ENCODE results near the gene ATP11B. TPM values are rescaled to one million over a fixed set of nuclear protein-coding genes. Genes with fewer than 3 reads are reported as not detected.
"Not testable (repeated sequence)": the region's sequence is repeated elsewhere in the genome, so short reads cannot be mapped to it uniquely, and the experiment has no call there.

Gene ATP11B
- total RNA-seq, 1 experiment from 2014 or later, result 167 TPM

DNA sequence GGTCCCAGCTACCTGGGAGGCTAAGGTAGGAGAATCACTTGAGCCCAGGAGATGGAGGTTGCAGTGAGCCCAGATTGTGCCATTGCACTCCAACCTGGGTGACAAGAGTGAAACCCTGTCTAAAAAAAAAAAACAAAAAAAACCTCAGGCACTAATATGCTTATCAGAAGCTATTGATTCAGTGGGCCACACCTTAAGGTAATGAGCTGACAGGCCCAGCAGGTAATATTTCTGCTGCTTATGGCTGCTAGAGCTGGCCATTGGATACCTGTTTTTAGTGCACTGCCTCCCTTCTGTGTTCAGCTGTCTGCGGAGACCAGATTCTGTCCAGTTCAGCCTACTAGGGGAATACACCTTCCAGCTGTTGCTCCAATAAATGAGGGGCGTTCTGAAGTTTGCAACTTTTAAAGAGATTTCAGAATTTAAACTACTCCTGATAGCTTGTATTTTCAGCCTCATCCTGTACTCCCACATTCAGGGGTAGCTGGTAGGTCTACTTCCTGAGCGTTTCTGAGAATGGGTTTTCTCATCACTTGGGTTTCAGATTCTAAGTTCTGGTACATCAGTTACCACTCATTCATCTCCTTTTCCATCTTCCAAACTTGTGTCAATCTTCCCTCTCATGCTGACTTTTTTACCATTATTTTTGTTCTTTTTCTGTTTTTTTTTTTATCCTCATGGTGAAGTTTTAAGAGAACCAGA lies 69.0 kb downstream of the ATP11B start:
- H3K79me2 ChIP-seq (ENCODE audit: low read length), result no peaks in the 10 kb centered on the region
- peaks cover 29% of the 10 kb centered on the region; the same call in 1 of the 2 replicates for H3K36me3 ChIP-seq (ENCODE audit: insufficient read depth, low read length)
- no peak overlapping the region for H2AFZ ChIP-seq (ENCODE audit: low read length)
- H3K4me1 ChIP-seq (ENCODE audit: low read length), result no peaks in the 10 kb centered on the region
- H3K9me3 ChIP-seq (ENCODE audit: low read length), result no peaks in the 10 kb centered on the region
- H3K27me3 ChIP-seq (ENCODE audit: low read length), result no peaks in the 10 kb centered on the region
- H3K4me3 ChIP-seq (ENCODE audit: low read length), result no peak overlapping the region
- no peaks in the 10 kb centered on the region for H4K20me1 ChIP-seq (ENCODE audit: insufficient read depth, low read depth, low read length)
- H3K4me2 ChIP-seq (ENCODE audit: low read depth, low read length, poor library complexity, severe bottlenecking), result no peak overlapping the region
- H3K9me2 ChIP-seq (replicated peaks; ENCODE audit: insufficient read depth, low read length), result no peaks in the 10 kb centered on the region
- no peak overlapping the region for H3K27ac ChIP-seq (ENCODE audit: low read length)
- H3K9ac ChIP-seq (ENCODE audit: low read length), result no peak overlapping the region
- no peak for DNase-seq

DNA sequence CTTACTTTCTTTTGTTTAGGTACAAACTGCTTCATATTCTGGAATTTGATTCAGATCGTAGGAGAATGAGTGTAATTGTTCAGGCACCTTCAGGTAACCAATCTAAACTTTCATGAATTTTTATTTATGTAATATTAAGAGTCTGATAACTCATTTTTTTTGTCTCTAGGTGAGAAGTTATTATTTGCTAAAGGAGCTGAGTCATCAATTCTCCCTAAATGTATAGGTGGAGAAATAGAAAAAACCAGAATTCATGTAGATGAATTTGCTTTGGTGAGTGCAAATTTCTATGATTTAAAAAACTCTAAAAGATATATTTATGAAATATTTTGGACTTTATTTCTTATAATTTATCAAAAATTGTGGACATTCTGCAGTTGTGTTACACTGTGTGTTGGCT lies 75.8 kb downstream of the ATP11B start:
- no peaks in the 10 kb centered on the region for H3K79me2 ChIP-seq (ENCODE audit: low read length)
- no peak overlapping the region for H2AFZ ChIP-seq (ENCODE audit: low read length)
- H3K36me3 ChIP-seq (ENCODE audit: insufficient read depth, low read length), result peaks cover 34% of the 10 kb centered on the region
- H3K9me2 ChIP-seq (replicated peaks; ENCODE audit: insufficient read depth, low read length), result no peaks in the 10 kb centered on the region
- no peaks in the 10 kb centered on the region for H3K9me3 ChIP-seq (ENCODE audit: low read length)
- no peak for DNase-seq
- H4K20me1 ChIP-seq (ENCODE audit: insufficient read depth, low read depth, low read length), result no peaks in the 10 kb centered on the region
- no peak overlapping the region for H3K4me3 ChIP-seq (ENCODE audit: low read length)
- no peaks in the 10 kb centered on the region for H3K27me3 ChIP-seq (ENCODE audit: low read length)
- H3K4me2 ChIP-seq (ENCODE audit: low read depth, low read length, poor library complexity, severe bottlenecking), result no peak overlapping the region
- no peak overlapping the region for H3K9ac ChIP-seq (ENCODE audit: low read length)
- H3K27ac ChIP-seq (ENCODE audit: low read length), result no peak overlapping the region
- no peaks in the 10 kb centered on the region for H3K4me1 ChIP-seq (ENCODE audit: low read length)

DNA sequence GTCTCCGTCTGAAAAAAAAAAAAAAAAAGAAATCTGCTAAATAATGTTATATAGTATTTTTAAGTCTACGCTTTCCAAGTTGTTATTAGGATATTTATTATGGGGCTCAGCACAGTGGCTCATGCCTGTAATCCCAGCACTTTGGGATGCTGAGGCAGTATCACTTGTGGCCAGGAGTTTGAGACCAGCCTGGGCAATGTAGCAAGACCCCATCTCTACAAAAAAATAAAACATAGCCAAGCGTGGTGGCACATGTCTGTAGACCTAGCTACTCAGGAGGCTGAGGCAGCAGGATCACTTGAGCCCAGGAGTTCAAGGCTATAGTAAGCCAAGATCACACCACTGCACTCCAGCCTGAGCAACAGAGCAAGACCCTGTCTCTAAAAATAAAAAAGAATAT lies 77.6 kb downstream of the ATP11B start:
- DNase-seq; H3K27ac ChIP-seq (ENCODE audit: low read length); H3K4me3 ChIP-seq (ENCODE audit: low read length); H3K9ac ChIP-seq (ENCODE audit: low read length); H3K27me3 ChIP-seq (ENCODE audit: low read length); H2AFZ ChIP-seq (ENCODE audit: low read length); H3K4me2 ChIP-seq (ENCODE audit: low read depth, low read length, poor library complexity, severe bottlenecking); H3K9me3 ChIP-seq (ENCODE audit: low read length); H4K20me1 ChIP-seq (ENCODE audit: insufficient read depth, low read depth, low read length); H3K9me2 ChIP-seq (replicated peaks; ENCODE audit: insufficient read depth, low read length); H3K79me2 ChIP-seq (ENCODE audit: low read length); H3K4me1 ChIP-seq (ENCODE audit: low read length): not testable (repeated sequence)
- peaks cover 46% of the 10 kb centered on the region for H3K36me3 ChIP-seq (ENCODE audit: insufficient read depth, low read length)

DNA sequence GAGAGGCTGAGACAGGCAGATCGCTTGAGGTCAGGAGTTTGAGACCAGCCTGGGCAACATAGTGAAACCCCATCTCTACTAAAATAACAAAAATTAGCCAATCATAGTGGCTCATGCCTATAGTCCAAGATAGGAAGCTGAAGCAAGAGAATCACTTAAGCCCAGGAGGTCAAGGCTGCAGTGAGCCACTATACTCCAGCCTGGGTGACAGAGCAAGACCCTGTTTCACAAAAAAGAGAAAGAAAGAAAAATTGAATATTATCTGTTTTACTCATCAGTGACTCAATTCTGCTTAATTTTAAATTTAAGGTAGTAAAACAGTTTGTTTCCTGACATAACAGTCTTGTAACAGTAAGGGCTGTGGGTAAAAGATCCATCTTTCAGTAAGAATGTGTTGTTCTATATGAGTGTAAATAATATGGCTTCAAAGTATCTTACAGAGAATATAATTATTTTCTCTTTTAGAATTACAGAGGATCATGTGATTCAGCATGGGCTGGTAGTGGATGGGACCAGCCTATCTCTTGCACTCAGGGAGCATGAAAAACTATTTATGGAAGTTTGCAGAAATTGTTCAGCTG lies 85.8 kb downstream of the ATP11B start:
- Histone ChIP-seq H3K4me3 (ENCODE audit: low read length) (no peak overlapping the region), H3K9me2 (replicated peaks; ENCODE audit: insufficient read depth, low read length) (no peaks in the 10 kb centered on the region), H4K20me1 (ENCODE audit: insufficient read depth, low read depth, low read length) (no peaks in the 10 kb centered on the region), H3K36me3 (ENCODE audit: insufficient read depth, low read length) (peaks cover 61% of the 10 kb centered on the region), H3K4me2 (ENCODE audit: low read depth, low read length, poor library complexity, severe bottlenecking) (no peak overlapping the region), H3K79me2 (ENCODE audit: low read length) (no peaks in the 10 kb centered on the region), H3K27me3 (ENCODE audit: low read length) (no peaks in the 10 kb centered on the region), H2AFZ (ENCODE audit: low read length) (no peak overlapping the region), H3K4me1 (ENCODE audit: low read length) (peaks cover 4% of the 10 kb centered on the region), H3K9ac (ENCODE audit: low read length) (no peak overlapping the region), H3K9me3 (ENCODE audit: low read length) (no peaks in the 10 kb centered on the region), H3K27ac (ENCODE audit: low read length) (no peak overlapping the region)
- no peak for DNase-seq

DNA sequence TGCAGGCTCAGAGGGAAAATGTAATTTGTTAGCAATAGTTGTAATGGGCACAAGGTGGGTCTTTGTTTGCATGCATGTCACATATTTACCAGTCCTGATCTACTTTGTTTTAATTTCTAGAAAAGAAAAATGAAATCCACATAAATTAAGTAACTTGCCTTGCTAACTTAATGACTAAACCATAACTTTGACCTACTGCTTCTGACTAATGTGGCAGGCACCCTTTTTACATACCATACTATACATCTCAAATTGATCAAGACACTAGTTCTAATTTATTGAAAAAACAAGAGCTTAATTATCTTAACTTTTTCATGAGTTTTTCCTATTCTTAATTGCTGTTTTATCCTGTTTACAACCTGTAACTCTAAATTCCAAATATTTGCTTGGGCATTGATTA lies 93.2 kb downstream of the ATP11B start:
- no peaks in the 10 kb centered on the region for H3K9me2 ChIP-seq (replicated peaks; ENCODE audit: insufficient read depth, low read length)
- H3K4me3 ChIP-seq (ENCODE audit: low read length), result no peak overlapping the region
- H3K27ac ChIP-seq (ENCODE audit: low read length), result peak overlapping the region; percentile 85
- no peak for DNase-seq
- H4K20me1 ChIP-seq (ENCODE audit: insufficient read depth, low read depth, low read length), result no peaks in the 10 kb centered on the region
- H2AFZ ChIP-seq (ENCODE audit: low read length), result no peak overlapping the region
- no peaks in the 10 kb centered on the region for H3K9me3 ChIP-seq (ENCODE audit: low read length)
- peaks cover 28% of the 10 kb centered on the region for H3K4me1 ChIP-seq (ENCODE audit: low read length)
- no peak overlapping the region for H3K4me2 ChIP-seq (ENCODE audit: low read depth, low read length, poor library complexity, severe bottlenecking)
- no peak overlapping the region for H3K9ac ChIP-seq (ENCODE audit: low read length)
- H3K36me3 ChIP-seq (ENCODE audit: insufficient read depth, low read length), result peaks cover 47% of the 10 kb centered on the region
- no peaks in the 10 kb centered on the region for H3K79me2 ChIP-seq (ENCODE audit: low read length)
- no peaks in the 10 kb centered on the region for H3K27me3 ChIP-seq (ENCODE audit: low read length)

DNA sequence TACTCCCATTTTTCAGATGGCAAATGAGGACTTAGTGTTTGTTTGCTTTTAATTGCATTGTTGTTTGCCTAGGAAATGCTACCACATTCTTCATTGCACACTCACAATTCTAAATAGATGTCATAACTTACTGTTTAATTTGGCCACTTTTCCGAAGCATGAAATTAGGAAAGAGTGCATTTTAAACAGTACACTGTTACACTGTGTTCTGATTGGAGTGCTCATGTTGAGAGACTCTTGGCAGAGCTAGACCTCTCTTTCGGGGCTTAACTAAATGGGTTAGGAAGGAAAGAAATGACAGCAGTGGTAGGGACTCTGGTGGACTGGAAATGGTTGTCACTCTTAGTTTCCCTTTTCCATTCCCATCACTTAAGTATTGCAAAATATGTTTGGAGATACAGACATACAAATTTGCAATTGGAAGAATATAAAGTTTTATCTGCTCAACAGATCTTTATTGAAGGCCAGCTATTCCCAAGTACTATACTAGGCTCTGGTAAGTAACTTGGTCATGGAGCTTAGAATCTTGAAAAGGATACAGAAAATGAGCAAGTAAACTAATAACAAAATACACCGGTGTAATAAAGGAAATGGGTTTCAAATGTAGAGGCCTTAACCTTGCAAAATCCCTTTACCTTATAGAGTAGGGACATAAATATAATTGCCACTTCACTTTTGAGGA lies 96.8 kb downstream of the ATP11B start:
- Histone ChIP-seq H3K4me3 (ENCODE audit: low read length) (no peak overlapping the region), H3K9me2 (replicated peaks; ENCODE audit: insufficient read depth, low read length) (no peaks in the 10 kb centered on the region), H3K4me2 (ENCODE audit: low read depth, low read length, poor library complexity, severe bottlenecking) (no peak overlapping the region), H3K9me3 (ENCODE audit: low read length) (no peaks in the 10 kb centered on the region), H3K27ac (ENCODE audit: low read length) (no peak overlapping the region), H3K36me3 (ENCODE audit: insufficient read depth, low read length) (peaks cover 33% of the 10 kb centered on the region; the same call in 1 of the 2 replicates), H4K20me1 (ENCODE audit: insufficient read depth, low read depth, low read length) (no peaks in the 10 kb centered on the region), H3K27me3 (ENCODE audit: low read length) (no peaks in the 10 kb centered on the region), H3K79me2 (ENCODE audit: low read length) (no peaks in the 10 kb centered on the region), H2AFZ (ENCODE audit: low read length) (no peak overlapping the region), H3K9ac (ENCODE audit: low read length) (no peak overlapping the region), H3K4me1 (ENCODE audit: low read length) (peaks cover 28% of the 10 kb centered on the region)
- DNase-seq, result no peak

DNA sequence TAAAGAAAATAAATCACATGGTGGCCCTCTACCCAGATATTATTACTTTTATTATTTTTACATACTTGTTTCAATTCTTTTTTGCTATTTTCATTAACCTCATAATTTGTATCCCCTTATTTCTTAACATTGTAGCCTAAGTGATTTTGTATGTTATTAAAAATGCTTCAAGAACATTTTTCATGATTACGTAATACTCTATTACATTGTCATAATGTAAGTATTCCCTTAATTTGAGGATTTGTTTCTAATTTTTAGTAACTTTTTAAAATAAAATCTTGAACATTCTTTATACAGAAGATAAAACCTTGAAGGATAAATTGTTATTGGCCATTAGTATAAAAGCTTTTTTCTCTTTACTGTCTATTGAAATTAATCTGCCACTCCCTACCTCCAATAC lies 98.1 kb downstream of the ATP11B start:
- Histone ChIP-seq H4K20me1 (ENCODE audit: insufficient read depth, low read depth, low read length) (no peaks in the 10 kb centered on the region), H3K79me2 (ENCODE audit: low read length) (no peaks in the 10 kb centered on the region), H2AFZ (ENCODE audit: low read length) (no peak overlapping the region), H3K36me3 (ENCODE audit: insufficient read depth, low read length) (peaks cover 29% of the 10 kb centered on the region; the same call in 1 of the 2 replicates), H3K4me1 (ENCODE audit: low read length) (peaks cover 15% of the 10 kb centered on the region), H3K4me2 (ENCODE audit: low read depth, low read length, poor library complexity, severe bottlenecking) (no peak overlapping the region), H3K9me3 (ENCODE audit: low read length) (no peaks in the 10 kb centered on the region), H3K27ac (ENCODE audit: low read length) (no peak overlapping the region), H3K27me3 (ENCODE audit: low read length) (no peaks in the 10 kb centered on the region), H3K9ac (ENCODE audit: low read length) (no peak overlapping the region), H3K4me3 (ENCODE audit: low read length) (no peak overlapping the region), H3K9me2 (replicated peaks; ENCODE audit: insufficient read depth, low read length) (no peaks in the 10 kb centered on the region)
- no peak for DNase-seq

DNA sequence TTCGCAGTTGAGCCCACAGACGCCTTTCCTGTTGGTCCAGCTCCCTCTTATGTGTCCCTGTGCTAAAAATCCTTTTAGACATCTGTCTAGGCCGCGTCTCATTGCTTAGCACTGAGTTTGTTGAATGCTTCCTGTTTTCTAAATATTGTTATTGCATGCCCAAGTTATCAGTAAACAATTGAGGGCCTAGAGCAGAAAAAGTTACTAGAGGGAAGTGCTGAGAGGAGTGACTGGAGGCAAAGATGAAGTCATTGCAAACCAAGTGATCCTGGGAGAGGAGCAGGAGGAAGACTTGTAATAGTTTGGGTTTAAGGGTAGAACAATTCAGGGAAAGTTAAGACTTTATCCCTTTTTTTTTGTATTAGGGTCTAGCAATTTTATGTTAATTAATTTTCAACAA lies 98.9 kb downstream of the ATP11B start:
- H3K4me2 ChIP-seq (ENCODE audit: low read depth, low read length, poor library complexity, severe bottlenecking), result no peak overlapping the region
- H3K4me3 ChIP-seq (ENCODE audit: low read length), result no peak overlapping the region
- no peaks in the 10 kb centered on the region for H4K20me1 ChIP-seq (ENCODE audit: insufficient read depth, low read depth, low read length)
- no peak for DNase-seq
- peak overlapping the region; percentile 6 for H3K27ac ChIP-seq (ENCODE audit: low read length)
- H3K27me3 ChIP-seq (ENCODE audit: low read length), result no peaks in the 10 kb centered on the region
- no peaks in the 10 kb centered on the region for H3K9me2 ChIP-seq (replicated peaks; ENCODE audit: insufficient read depth, low read length)
- no peaks in the 10 kb centered on the region for H3K9me3 ChIP-seq (ENCODE audit: low read length)
- H3K4me1 ChIP-seq (ENCODE audit: low read length), result peaks cover 13% of the 10 kb centered on the region
- H3K79me2 ChIP-seq (ENCODE audit: low read length), result no peaks in the 10 kb centered on the region
- peaks cover 34% of the 10 kb centered on the region; the same call in 1 of the 2 replicates for H3K36me3 ChIP-seq (ENCODE audit: insufficient read depth, low read length)
- H3K9ac ChIP-seq (ENCODE audit: low read length), result no peak overlapping the region
- no peak overlapping the region for H2AFZ ChIP-seq (ENCODE audit: low read length)
